Activated CD8-positive, alpha-beta memory T cell treated with anti-CD3 and anti-CD28 coated beads for 4 hours (primary cell): ENCODE measurements around the gene SRR.
"Not testable (repeated sequence)": the region's sequence is repeated elsewhere in the genome, so short reads cannot be mapped to it uniquely, and the experiment has no call there.

Experiments
- DNase-seq, 2 donors: peaks; one replicate each; pipeline ENCODE4 v3.0.0-alpha.2; 2020; ENCODE audit warnings: low read depth in 2 of 2

The SRR gene, protein sequence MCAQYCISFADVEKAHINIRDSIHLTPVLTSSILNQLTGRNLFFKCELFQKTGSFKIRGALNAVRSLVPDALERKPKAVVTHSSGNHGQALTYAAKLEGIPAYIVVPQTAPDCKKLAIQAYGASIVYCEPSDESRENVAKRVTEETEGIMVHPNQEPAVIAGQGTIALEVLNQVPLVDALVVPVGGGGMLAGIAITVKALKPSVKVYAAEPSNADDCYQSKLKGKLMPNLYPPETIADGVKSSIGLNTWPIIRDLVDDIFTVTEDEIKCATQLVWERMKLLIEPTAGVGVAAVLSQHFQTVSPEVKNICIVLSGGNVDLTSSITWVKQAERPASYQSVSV

GRCh38 chr17:2303204-2304188, at the start of gene SRR, which contains the start of gene SMG6:
TSS of gene SRR (plus strand) at chr17:2303950. CDS start at chr17:2315561, 11,611 bp downstream.
TSS of gene SMG6 (minus strand) at chr17:2303785. CDS start at chr17:2303720, 65 bp downstream.
- peak; percentile 90 for DNase-seq

GRCh38 chr17:2258830-2259229, 44.9 kb upstream of the SRR start:
- DNase-seq: not testable (repeated sequence)

- DNase-seq: peak; percentile 31 to 41
Observed at GRCh38 chr17:2259769-2260536, 43.8 kb upstream of the SRR start.

DNA sequence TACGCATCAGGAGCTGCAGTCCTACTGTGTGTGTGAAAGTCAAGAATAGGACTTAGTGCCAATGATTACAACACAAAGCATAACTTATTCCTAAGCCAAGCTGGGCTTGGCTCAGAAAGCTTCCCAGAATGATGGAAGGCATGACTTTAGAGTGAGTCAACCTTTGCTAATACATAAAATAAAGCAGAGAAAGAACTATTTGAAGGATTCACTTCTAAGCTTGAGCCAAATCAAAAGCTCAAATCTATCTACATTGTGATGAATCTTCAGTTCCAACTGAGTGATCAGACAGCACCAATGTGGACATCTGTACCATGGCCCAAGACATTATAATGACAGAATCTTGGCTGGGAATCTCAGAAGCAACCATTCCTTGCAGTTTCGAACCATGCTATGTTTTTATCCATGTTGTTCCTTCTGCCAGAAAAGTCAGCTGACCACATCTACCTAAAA, 41.6 kb upstream of the SRR start:
- DNase-seq: no peak

- DNase-seq: no peak
Observed at GRCh38 chr17:2263183-2264066, 40.3 kb upstream of the SRR start.

DNA sequence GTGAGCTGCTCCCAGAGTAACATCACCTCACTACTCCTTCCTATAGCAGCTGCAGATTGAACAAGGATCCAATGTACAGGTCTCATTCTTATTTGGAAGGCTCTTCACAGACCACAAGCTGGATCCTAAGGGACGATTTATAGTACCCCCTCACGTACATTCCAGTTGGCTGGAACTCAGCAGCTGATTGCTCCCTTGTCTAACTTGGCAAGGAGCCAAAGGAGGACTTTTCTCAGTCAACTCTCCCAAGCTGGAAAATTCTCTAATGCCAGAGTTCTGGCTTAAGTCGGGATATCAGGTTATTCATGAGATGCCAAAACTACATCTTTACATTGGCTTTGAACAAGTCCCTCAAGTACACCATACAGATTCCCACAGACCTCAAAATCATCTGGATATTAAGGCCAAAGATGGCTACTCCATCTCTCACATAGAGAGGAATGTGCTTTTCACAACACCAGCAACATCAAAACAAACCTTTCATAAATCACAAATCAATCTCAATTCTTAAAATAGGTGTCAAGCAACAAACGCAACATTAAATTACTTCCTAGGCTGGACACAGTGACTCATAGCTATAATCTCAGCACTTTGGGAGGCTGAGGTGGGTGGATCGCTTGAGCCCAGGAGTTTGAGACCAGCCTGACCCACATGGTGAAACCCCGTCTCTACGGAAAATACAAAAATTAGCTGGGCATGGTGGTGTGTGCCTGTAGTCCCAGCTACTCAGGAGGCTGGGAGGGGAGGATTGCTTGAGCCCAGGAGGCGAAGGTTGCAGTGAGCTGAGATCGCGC, 39.5 kb upstream of the SRR start:
- DNase-seq: no peak

DNA sequence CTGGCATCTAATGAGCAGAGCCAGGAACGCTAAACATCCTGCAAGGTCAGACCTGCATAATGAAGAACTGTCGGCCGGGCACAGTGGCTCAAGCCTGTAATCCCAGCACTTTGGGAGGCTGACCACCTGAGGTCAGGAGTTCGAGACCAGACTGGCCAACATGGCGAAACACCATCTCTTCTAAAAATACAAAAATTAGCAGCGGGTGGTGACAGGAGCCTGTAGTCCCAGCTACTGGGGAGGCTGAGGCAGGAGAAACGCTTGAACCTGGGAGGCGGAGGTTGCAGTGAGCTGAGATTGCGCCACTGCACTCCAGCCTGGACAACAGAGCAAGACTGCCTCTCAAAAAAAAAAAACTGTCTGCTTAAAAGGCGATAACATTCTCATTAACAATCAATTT, 38.6 kb upstream of the SRR start:
- DNase-seq: not testable (repeated sequence)

GRCh38 chr17:2266045-2266864, 37.5 kb upstream of the SRR start:
- DNase-seq: peak; percentile 74 to 89

- no peak for DNase-seq
Observed at GRCh38 chr17:2266865-2267228, 36.9 kb upstream of the SRR start.

DNA sequence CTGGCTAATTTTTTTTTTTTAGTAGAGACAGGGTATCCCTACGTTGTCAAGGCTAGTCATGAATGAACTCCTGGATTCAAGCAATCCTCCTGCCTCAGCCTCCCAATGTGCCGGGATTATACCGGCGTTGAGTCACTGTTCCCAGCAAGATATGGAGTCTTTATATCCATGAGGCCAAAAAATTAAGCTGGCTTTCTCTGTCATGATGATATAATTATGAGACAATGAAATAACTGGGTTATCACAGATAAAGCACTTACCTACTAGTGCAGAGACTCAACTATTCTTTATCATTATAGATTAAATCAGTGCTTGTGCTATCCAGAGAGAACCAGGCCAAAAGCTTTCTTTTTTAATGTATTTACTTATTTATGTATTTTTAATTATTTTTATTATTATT, 36.4 kb upstream of the SRR start:
- no peak for DNase-seq

DNA sequence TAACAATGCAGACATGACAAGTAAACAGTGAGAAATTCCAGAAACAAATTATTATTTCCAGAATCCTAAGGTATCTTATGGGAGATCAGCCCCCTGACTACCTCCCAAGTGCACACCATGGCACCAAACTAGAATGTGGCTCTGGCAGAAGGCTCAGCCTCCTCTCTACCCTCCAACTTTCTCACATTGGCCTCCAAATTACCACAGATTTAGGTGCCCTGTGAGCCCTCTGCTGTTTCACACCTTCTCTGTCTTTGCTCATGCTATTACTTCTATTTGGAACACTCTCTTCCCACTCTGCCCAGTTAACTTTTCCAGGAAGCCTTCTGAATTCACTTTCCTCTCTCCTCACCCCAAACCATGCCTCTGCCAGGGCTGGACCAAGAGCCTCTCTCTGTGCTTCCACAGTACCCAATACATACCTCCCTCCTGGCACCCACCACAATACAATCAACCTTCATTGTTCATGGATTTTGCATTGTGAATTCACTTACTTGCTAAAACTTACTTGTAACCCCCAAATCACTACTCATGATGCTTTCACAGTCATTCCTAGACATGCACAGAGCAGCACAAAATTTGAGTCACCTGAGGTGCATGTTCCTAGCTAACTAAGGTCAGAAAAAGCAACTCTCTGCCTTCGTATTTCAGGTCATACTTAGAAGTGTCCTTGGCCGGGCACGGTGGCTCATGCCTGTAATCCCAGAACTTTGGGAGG, 31.6 kb upstream of the SRR start:
- DNase-seq: no peak

DNA sequence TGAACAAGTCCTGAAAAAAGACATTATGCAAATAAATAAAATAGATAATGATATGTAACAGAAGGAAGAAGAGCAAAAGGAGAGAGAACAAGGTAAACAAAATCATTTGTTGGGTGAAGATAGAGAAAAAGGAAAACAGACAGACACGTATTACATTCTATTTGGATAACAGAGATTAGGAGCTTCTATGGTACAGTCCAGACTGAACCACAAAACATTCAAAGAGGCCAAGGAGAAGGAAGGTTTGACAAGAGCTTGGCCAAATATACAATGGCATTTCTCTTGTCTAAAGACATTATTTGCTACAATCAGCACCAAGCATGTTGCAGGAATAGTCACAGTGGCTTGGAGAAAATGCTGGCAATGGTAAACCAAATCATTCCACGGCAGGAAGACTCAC, 29.3 kb upstream of the SRR start:
- no peak for DNase-seq

DNA sequence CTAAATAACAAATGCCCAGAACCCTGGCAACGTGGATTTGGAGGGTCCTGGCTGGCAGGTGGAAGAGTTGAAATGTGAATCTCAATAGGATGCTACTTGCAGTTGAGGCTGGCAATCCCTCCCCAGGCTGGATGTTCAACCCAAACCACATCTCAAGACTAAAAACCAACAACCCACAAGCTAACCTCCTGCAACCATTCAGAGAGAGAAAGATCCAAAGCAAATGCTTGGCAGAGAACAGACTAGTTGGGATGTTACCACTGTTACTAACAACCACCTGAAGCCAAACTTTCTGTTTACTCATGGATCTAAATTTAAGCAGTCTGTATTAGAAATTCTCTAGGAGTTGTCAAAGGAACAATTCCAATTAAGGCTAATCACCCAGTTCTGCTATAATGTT, 28.0 kb upstream of the SRR start:
- no peak for DNase-seq

GRCh38 chr17:2277429-2278170, 26.1 kb upstream of the SRR start:
- no peak for DNase-seq

DNA sequence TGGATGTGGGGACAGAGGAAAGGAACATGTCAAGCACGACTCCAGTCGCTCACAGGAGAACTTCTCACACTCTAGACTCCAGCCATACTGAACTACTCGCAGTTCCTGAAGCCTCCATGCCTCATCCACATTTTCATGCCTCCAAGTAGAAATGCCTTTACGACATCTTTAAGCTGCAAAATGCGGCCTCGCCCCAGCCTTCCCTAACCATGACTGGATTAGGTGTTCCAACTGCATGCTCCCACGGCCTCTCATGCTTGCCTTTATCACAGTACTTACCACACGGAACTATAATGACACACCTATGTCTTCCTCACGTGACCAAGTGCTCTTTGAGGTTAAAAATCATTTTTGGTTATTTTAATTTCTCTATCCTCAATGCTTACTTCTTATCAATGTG, 24.0 kb upstream of the SRR start:
- no peak for DNase-seq

- DNase-seq: no peak
Observed at GRCh38 chr17:2282297-2282873, 21.4 kb upstream of the SRR start.

DNA sequence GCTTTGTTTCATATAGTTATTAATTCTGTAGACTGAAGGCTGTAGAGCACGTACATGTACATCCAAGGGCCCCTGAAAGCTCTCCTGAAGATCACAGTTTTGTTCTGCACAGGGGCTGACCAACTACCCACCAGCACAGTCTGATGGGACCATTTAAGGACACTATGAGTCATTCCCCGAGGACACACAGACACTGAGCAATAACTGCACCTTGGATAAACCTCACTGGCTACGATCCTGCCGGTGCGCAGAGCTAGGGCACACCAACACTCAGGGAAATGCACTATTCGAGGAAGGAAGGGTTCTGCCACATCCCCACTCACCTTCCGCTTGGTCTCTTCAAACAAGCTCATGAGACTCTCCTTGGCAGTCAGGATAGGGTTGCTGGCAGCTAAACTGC, 20.4 kb upstream of the SRR start:
- DNase-seq: no peak
